ENCODE data around the gene PTGIS. TPM values are rescaled to one million over a fixed set of nuclear protein-coding genes. Genes with fewer than 3 reads are reported as not detected.

The PTGIS gene
- total RNA-seq, 2 experiments from 2014 or later: not detected

DNA sequence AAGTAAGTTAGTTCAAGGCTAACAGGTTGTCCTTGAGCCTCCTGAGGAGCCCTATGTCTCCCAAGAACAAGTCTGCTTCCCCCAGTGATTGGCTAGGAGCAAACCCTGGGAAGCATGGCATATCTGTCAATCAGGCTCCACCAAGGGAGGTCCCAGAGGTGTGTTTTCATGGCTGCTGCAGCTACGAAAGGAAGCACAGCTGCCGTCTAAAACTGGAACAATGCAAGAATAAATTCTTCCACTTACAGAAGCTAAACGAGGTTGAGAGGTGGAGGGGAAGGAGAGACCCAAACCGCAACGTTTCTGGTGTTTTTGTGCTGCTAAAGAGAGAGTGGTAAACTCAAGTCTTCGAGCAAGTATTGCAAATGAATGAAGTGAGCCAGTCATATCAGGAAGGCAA, 4.9 kb upstream of the PTGIS start:
- H3K4me2 ChIP-seq (ENCODE audit: low read length): peak overlapping the region; percentile 41
- H3K4me3 ChIP-seq (ENCODE audit: low read depth, low read length, poor library complexity, severe bottlenecking): no peak overlapping the region
- no peaks in the 10 kb centered on the region for H4K20me1 ChIP-seq (ENCODE audit: insufficient read depth, low read length)
- CTCF ChIA-PET (ENCODE audit: unreplicated experiment): no interaction called here
- H3K36me3 ChIP-seq (ENCODE audit: insufficient read depth, low read length): no peaks in the 10 kb centered on the region
- H3K27ac ChIP-seq (ENCODE audit: low read depth, low read length, poor library complexity, severe bottlenecking): no peak overlapping the region
- no peaks in the 10 kb centered on the region for H3K9me3 ChIP-seq (ENCODE audit: low read length)
- DNase-seq (ENCODE audit: low spot score): no peak
- TF ChIP-seq, protein P1, sequence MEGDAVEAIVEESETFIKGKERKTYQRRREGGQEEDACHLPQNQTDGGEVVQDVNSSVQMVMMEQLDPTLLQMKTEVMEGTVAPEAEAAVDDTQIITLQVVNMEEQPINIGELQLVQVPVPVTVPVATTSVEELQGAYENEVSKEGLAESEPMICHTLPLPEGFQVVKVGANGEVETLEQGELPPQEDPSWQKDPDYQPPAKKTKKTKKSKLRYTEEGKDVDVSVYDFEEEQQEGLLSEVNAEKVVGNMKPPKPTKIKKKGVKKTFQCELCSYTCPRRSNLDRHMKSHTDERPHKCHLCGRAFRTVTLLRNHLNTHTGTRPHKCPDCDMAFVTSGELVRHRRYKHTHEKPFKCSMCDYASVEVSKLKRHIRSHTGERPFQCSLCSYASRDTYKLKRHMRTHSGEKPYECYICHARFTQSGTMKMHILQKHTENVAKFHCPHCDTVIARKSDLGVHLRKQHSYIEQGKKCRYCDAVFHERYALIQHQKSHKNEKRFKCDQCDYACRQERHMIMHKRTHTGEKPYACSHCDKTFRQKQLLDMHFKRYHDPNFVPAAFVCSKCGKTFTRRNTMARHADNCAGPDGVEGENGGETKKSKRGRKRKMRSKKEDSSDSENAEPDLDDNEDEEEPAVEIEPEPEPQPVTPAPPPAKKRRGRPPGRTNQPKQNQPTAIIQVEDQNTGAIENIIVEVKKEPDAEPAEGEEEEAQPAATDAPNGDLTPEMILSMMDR (conservative IDR thresholded peaks at IDR 0.05; ENCODE audit: low read length): no peak
- TF ChIP-seq EZH2phosphoT487 (IDR thresholded peaks at IDR 0.05; ENCODE audit: borderline replicate concordance, low read depth, low read length): no peak
- H3K9me2 ChIP-seq (ENCODE audit: insufficient read depth, low read length): no peaks in the 10 kb centered on the region
- no peaks in the 10 kb centered on the region for H3K79me2 ChIP-seq (ENCODE audit: insufficient read depth, low read depth, low read length)
- peak overlapping the region; percentile 30; the same call in 1 of the 2 replicates for H2AFZ ChIP-seq (ENCODE audit: low read length)
- H3K4me1 ChIP-seq (ENCODE audit: insufficient read depth, low read length, poor library complexity, severe bottlenecking): peaks cover 17% of the 10 kb centered on the region
- no TSS peak for BruUV-seq (replicated peaks)
- POLR2A ChIA-PET: interaction anchor here (1.0 kb wide), 1 partner anchor 23 kb away, joined by 3 read pairs; no protein-coding TSS in a partner anchor
- intact Hi-C loops (cut with micrococcal nuclease; ENCODE audit: unreplicated experiment): no loop called here

DNA sequence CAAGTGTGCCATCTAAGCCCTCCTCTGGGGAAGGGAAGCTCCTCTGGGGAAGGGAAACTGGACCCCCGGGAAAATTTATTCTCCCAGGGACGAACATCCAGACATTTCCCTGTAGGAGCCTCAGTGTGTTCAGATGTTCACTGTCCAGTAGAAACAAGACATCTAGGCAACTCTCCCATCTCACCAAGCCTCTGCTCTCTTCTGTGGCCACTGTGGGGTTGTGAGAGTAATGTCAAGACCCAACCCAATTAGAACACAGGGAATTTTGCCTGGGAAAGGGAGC, 3.6 kb upstream of the PTGIS start:
- Histone ChIP-seq H3K36me3 (ENCODE audit: insufficient read depth, low read length) (no peaks in the 10 kb centered on the region), H2AFZ (ENCODE audit: low read length) (no peak overlapping the region), H3K4me1 (ENCODE audit: insufficient read depth, low read length, poor library complexity, severe bottlenecking) (peaks cover 17% of the 10 kb centered on the region), H3K27ac (ENCODE audit: low read depth, low read length, poor library complexity, severe bottlenecking) (no peak overlapping the region), H3K9me3 (ENCODE audit: low read length) (no peaks in the 10 kb centered on the region), H4K20me1 (ENCODE audit: insufficient read depth, low read length) (no peaks in the 10 kb centered on the region), H3K4me3 (ENCODE audit: low read depth, low read length, poor library complexity, severe bottlenecking) (no peak overlapping the region), H3K9me2 (ENCODE audit: insufficient read depth, low read length) (no peaks in the 10 kb centered on the region), H3K79me2 (ENCODE audit: insufficient read depth, low read depth, low read length) (no peaks in the 10 kb centered on the region), H3K4me2 (ENCODE audit: low read length) (no peak overlapping the region)
- intact Hi-C loops (cut with micrococcal nuclease; ENCODE audit: unreplicated experiment): no loop called here
- ChIA-PET CTCF (ENCODE audit: unreplicated experiment) (interaction anchor here (0.6 kb wide), 1 partner anchor 132 kb away, joined by 3 read pairs; no protein-coding TSS in a partner anchor), POLR2A (interaction anchor here (1.1 to 1.2 kb wide), 2 partner anchors 9 to 14 kb away, joined by 3 read pairs; no protein-coding TSS in a partner anchor)
- no peak for TF ChIP-seq EZH2phosphoT487 (IDR thresholded peaks at IDR 0.05; ENCODE audit: borderline replicate concordance, low read depth, low read length)
- TF ChIP-seq, protein P1 (conservative IDR thresholded peaks at IDR 0.05; ENCODE audit: low read length): no peak
- no TSS peak for BruUV-seq (replicated peaks)
- no peak for DNase-seq (ENCODE audit: low spot score)

- no peaks in the 10 kb centered on the region for H3K9me2 ChIP-seq (ENCODE audit: insufficient read depth, low read length)
- H4K20me1 ChIP-seq (ENCODE audit: insufficient read depth, low read length): no peaks in the 10 kb centered on the region
- DNase-seq (ENCODE audit: low spot score): no peak
- POLR2A ChIA-PET: interaction anchor here (1.1 to 1.2 kb wide), 2 partner anchors 9 to 15 kb away, joined by 3 read pairs; no protein-coding TSS in a partner anchor
- H2AFZ ChIP-seq (ENCODE audit: low read length): no peak overlapping the region
- no peaks in the 10 kb centered on the region for H3K9me3 ChIP-seq (ENCODE audit: low read length)
- TF ChIP-seq, protein P1 (conservative IDR thresholded peaks at IDR 0.05; ENCODE audit: low read length): no peak
- TF ChIP-seq EZH2phosphoT487 (IDR thresholded peaks at IDR 0.05; ENCODE audit: borderline replicate concordance, low read depth, low read length): no peak
- CTCF ChIA-PET (ENCODE audit: unreplicated experiment): no interaction called here
- H3K27ac ChIP-seq (ENCODE audit: low read depth, low read length, poor library complexity, severe bottlenecking): no peak overlapping the region
- intact Hi-C loops (cut with micrococcal nuclease; ENCODE audit: unreplicated experiment): no loop called here
- H3K36me3 ChIP-seq (ENCODE audit: insufficient read depth, low read length): no peaks in the 10 kb centered on the region
- peaks cover 17% of the 10 kb centered on the region for H3K4me1 ChIP-seq (ENCODE audit: insufficient read depth, low read length, poor library complexity, severe bottlenecking)
- no peak overlapping the region for H3K4me2 ChIP-seq (ENCODE audit: low read length)
- no peak overlapping the region for H3K4me3 ChIP-seq (ENCODE audit: low read depth, low read length, poor library complexity, severe bottlenecking)
- BruUV-seq (replicated peaks): no TSS peak
- no peaks in the 10 kb centered on the region for H3K79me2 ChIP-seq (ENCODE audit: insufficient read depth, low read depth, low read length)
These were observed 3.1 kb upstream of the PTGIS start for GRCh38 chr20:49570828-49571552.
